ENCODE results near the gene SUGT1.

The SUGT1 gene

GRCh38 chr13:52696566-52696965 is 43.9 kb downstream of the SUGT1 start:
- H3K9me3 ChIP-seq (ENCODE audit: low read length), result no peaks in the 10 kb centered on the region
- no peaks in the 10 kb centered on the region for H4K20me1 ChIP-seq (ENCODE audit: insufficient read depth, low read length)
- no peak overlapping the region for H3K4me2 ChIP-seq (ENCODE audit: low read length)
- TF ChIP-seq CTCF (IDR thresholded peaks at IDR 0.05; ENCODE audit: low read length), result no peak
- no peak for TF ChIP-seq EZH2 (IDR thresholded peaks at IDR 0.05; ENCODE audit: borderline replicate concordance, low read length)
- H3K27ac ChIP-seq (ENCODE audit: low read depth, low read length, poor library complexity, severe bottlenecking), result no peak overlapping the region
- H3K4me1 ChIP-seq (ENCODE audit: insufficient read depth, low read length, severe bottlenecking), result no peaks in the 10 kb centered on the region
- no peaks in the 10 kb centered on the region for H3F3A ChIP-seq (ENCODE audit: insufficient read depth, low read length)
- H3K4me3 ChIP-seq (ENCODE audit: low read depth, low read length, poor library complexity, severe bottlenecking), result no peak overlapping the region
- no peak overlapping the region for H3K9ac ChIP-seq (ENCODE audit: low read length)
- H3K79me2 ChIP-seq (ENCODE audit: insufficient read depth, low read length), result no peaks in the 10 kb centered on the region
- H3K27me3 ChIP-seq (ENCODE audit: insufficient read depth, low read length), result no peaks in the 10 kb centered on the region
- no peak overlapping the region for H2AFZ ChIP-seq (ENCODE audit: low read length)
- H3K36me3 ChIP-seq (ENCODE audit: insufficient read depth, low read length), result no peaks in the 10 kb centered on the region
- no peaks in the 10 kb centered on the region for H3K9me2 ChIP-seq (ENCODE audit: low read depth, low read length)

- H3K9me3 ChIP-seq (ENCODE audit: low read length), result no peaks in the 10 kb centered on the region
- H3K27ac ChIP-seq (ENCODE audit: low read depth, low read length, poor library complexity, severe bottlenecking), result no peak overlapping the region
- H3K4me2 ChIP-seq (ENCODE audit: low read length), result no peak overlapping the region
Observed at GRCh38 chr13:52701728-52702465, 49.3 kb downstream of the SUGT1 start.

DNA sequence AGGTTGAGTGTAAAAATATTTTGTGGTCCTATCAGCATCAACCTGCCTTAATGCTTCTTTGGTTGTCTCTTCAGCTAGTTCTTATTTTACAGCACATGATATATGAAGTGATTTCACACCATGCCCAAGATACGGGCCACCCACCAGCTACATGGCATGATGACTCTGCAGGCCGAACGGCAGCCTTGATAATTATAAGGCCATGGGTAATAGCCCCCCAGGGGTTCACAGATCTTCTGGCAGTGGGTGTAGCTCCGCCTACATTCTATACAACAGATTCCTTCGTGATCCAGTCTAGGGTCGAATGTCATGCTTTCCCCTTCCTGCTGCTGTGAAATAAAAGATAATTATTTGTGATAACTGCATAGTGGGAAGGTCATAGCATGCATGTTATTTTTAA is 50.8 kb downstream of the SUGT1 start:
- H3K9me2 ChIP-seq (ENCODE audit: low read depth, low read length), result no peaks in the 10 kb centered on the region
- no peaks in the 10 kb centered on the region for H4K20me1 ChIP-seq (ENCODE audit: insufficient read depth, low read length)
- H3K4me1 ChIP-seq (ENCODE audit: insufficient read depth, low read length, severe bottlenecking), result no peaks in the 10 kb centered on the region
- H3K27ac ChIP-seq (ENCODE audit: low read depth, low read length, poor library complexity, severe bottlenecking), result no peak overlapping the region
- H3K9ac ChIP-seq (ENCODE audit: low read length), result no peak overlapping the region
- H3K4me3 ChIP-seq (ENCODE audit: low read depth, low read length, poor library complexity, severe bottlenecking), result no peak overlapping the region
- H3K36me3 ChIP-seq (ENCODE audit: insufficient read depth, low read length), result no peaks in the 10 kb centered on the region
- no peaks in the 10 kb centered on the region for H3K9me3 ChIP-seq (ENCODE audit: low read length)
- H2AFZ ChIP-seq (ENCODE audit: low read length), result no peak overlapping the region
- no peak for TF ChIP-seq CTCF (IDR thresholded peaks at IDR 0.05; ENCODE audit: low read length)
- TF ChIP-seq EZH2 (IDR thresholded peaks at IDR 0.05; ENCODE audit: borderline replicate concordance, low read length), result no peak
- no peak overlapping the region for H3K4me2 ChIP-seq (ENCODE audit: low read length)
- H3K27me3 ChIP-seq (ENCODE audit: insufficient read depth, low read length), result no peaks in the 10 kb centered on the region
- no peaks in the 10 kb centered on the region for H3F3A ChIP-seq (ENCODE audit: insufficient read depth, low read length)
- no peaks in the 10 kb centered on the region for H3K79me2 ChIP-seq (ENCODE audit: insufficient read depth, low read length)

More at GRCh38 chr13:52701728-52702465, 49.3 kb downstream of the SUGT1 start:
- Histone ChIP-seq H3K9me2 (ENCODE audit: low read depth, low read length) (no peaks in the 10 kb centered on the region), H2AFZ (ENCODE audit: low read length) (no peak overlapping the region), H4K20me1 (ENCODE audit: insufficient read depth, low read length) (no peaks in the 10 kb centered on the region), H3F3A (ENCODE audit: insufficient read depth, low read length) (no peaks in the 10 kb centered on the region), H3K79me2 (ENCODE audit: insufficient read depth, low read length) (no peaks in the 10 kb centered on the region), H3K27me3 (ENCODE audit: insufficient read depth, low read length) (no peaks in the 10 kb centered on the region), H3K4me1 (ENCODE audit: insufficient read depth, low read length, severe bottlenecking) (no peaks in the 10 kb centered on the region), H3K36me3 (ENCODE audit: insufficient read depth, low read length) (no peaks in the 10 kb centered on the region), H3K4me3 (ENCODE audit: low read depth, low read length, poor library complexity, severe bottlenecking) (no peak overlapping the region), H3K9ac (ENCODE audit: low read length) (no peak overlapping the region)
- TF ChIP-seq EZH2 (IDR thresholded peaks at IDR 0.05; ENCODE audit: borderline replicate concordance, low read length) (no peak), CTCF (IDR thresholded peaks at IDR 0.05; ENCODE audit: low read length) (no peak)
